Neuronal stem cell (in vitro differentiated cells): ENCODE results near the gene RTL10.

Source experiments
- DNase-seq: peaks from one replicate; pipeline ENCODE4 v3.0.0-alpha.2; 2013; ENCODE audit warnings: low spot score
- H2AFZ ChIP-seq: one replicate; pipeline ENCODE4 v1.6.1; 2013; ENCODE audit warnings: mild to moderate bottlenecking, low read length, inconsistent platforms
- H2AK5ac ChIP-seq: 2 replicates; pipeline ENCODE4 v1.6.1; 2013; ENCODE audit warnings: low read depth, mild to moderate bottlenecking, inconsistent platforms, low read length, moderate library complexity, mixed read lengths
- H2BK120ac ChIP-seq: 2 replicates; pipeline ENCODE4 v1.6.1; 2013; ENCODE audit warnings: low read depth, mild to moderate bottlenecking, inconsistent platforms, low read length, moderate library complexity, mixed read lengths
- H2BK12ac ChIP-seq: one replicate; pipeline ENCODE4 v1.6.1; 2013; ENCODE audit warnings: low read length, inconsistent platforms
- H2BK15ac ChIP-seq: 2 replicates; pipeline ENCODE4 v1.6.1; 2013; ENCODE audit warnings: mild to moderate bottlenecking, low read length, inconsistent platforms, mixed read lengths
- H2BK5ac ChIP-seq: one replicate; pipeline ENCODE4 v1.6.1; 2013; ENCODE audit warnings: inconsistent platforms, mild to moderate bottlenecking, low read length, moderate library complexity
- H3K14ac ChIP-seq: one replicate; pipeline ENCODE4 v1.6.1; 2013; ENCODE audit warnings: low read length, inconsistent platforms
- H3K18ac ChIP-seq: 2 replicates; pipeline ENCODE4 v1.6.1; 2013; ENCODE audit warnings: low read length, inconsistent platforms
- H3K23ac ChIP-seq: 2 replicates; pipeline ENCODE4 v1.6.1; 2013; ENCODE audit warnings: low read depth, mild to moderate bottlenecking, mixed read lengths, low read length, inconsistent platforms; ENCODE audit not compliant: poor library complexity
- H3K27ac ChIP-seq: replicated peaks from 3 replicates; pipeline ENCODE4 v1.5.1; 2013; ENCODE audit warnings: low read length, inconsistent platforms
- H3K27me3 ChIP-seq, 3 experiments: 2 replicates each; pipeline ENCODE4 v1.6.1; 2013; ENCODE audit warnings: low read length in 3 of 3, mild to moderate bottlenecking in 2 of 3, inconsistent platforms in 1 of 3, low read depth in 1 of 3, mixed read lengths in 1 of 3, moderate library complexity in 1 of 3; ENCODE audit not compliant: control insufficient read depth in 3 of 3, insufficient read depth in 3 of 3
- H3K36me3 ChIP-seq, 2 donors: replicated peaks in 1 of 2; 2 replicates each; pipeline ENCODE4 v1.6.1; 2013; ENCODE audit warnings: low read length in 2 of 2; ENCODE audit not compliant: control insufficient read depth in 2 of 2, insufficient read depth in 2 of 2
- H3K4ac ChIP-seq: 2 replicates; pipeline ENCODE4 v1.6.1; 2013; ENCODE audit warnings: inconsistent platforms, mild to moderate bottlenecking, low read length, moderate library complexity
- H3K4me1 ChIP-seq, 2 donors: 1 replicate in 1 of 2; 2 replicates in 1 of 2; pipeline ENCODE4 v1.6.1; 2013; ENCODE audit warnings: low read length in 2 of 2, low read depth in 1 of 2; ENCODE audit not compliant: control insufficient read depth in 2 of 2, insufficient read depth in 1 of 2
- H3K4me2 ChIP-seq: one replicate; pipeline ENCODE4 v1.6.1; 2013; ENCODE audit warnings: mild to moderate bottlenecking, low read length, inconsistent platforms; ENCODE audit not compliant: insufficient read depth, poor library complexity, severe bottlenecking
- H3K4me3 ChIP-seq, 2 donors: 2 replicates each; pipeline ENCODE4 v1.5.1; 2013; ENCODE audit warnings: low read length in 2 of 2, mild to moderate bottlenecking in 2 of 2, inconsistent platforms in 1 of 2, moderate library complexity in 1 of 2
- H3K79me1 ChIP-seq: one replicate; pipeline ENCODE4 v1.6.1; 2013; ENCODE audit warnings: low read depth, mild to moderate bottlenecking, inconsistent platforms, low read length, moderate library complexity
- H3K9ac ChIP-seq: one replicate; pipeline ENCODE4 v1.6.1; 2013; ENCODE audit warnings: mild to moderate bottlenecking, low read depth, low read length, inconsistent platforms; ENCODE audit not compliant: poor library complexity
- H3K9me3 ChIP-seq, 2 donors: replicated peaks in 1 of 2; 2 replicates each; pipeline versions ENCODE3 to v1.6.1; 2013; ENCODE audit warnings: low read length in 2 of 2, mild to moderate bottlenecking in 2 of 2, inconsistent platforms in 1 of 2, low read depth in 1 of 2, mixed read lengths in 1 of 2, moderate library complexity in 1 of 2; ENCODE audit not compliant: control insufficient read depth in 2 of 2, insufficient read depth in 1 of 2
- H4K8ac ChIP-seq: one replicate; pipeline ENCODE4 v1.6.1; 2013; ENCODE audit warnings: low read depth, mild to moderate bottlenecking, inconsistent platforms, low read length, moderate library complexity
- H4K91ac ChIP-seq: one replicate; pipeline ENCODE4 v1.6.1; 2013; ENCODE audit warnings: low read length, low read depth, mild to moderate bottlenecking, inconsistent platforms; ENCODE audit not compliant: poor library complexity
- WGBS, 2 donors: extraction: QIAGEN DNeasy Blood & Tissue Kit; methylation state at CpG; one replicate each; pipeline ENCODE4 v1.1.7; 2013; ENCODE audit warnings: missing lambda C conversion rate in 2 of 2, mixed read lengths in 1 of 2; ENCODE audit not compliant: insufficient read length in 2 of 2, insufficient replicate concordance in 1 of 2; ENCODE audit errors: extremely low coverage in 2 of 2; 5-methylcytosine and 5-hydroxymethylcytosine counted together

The RTL10 gene

DNA sequence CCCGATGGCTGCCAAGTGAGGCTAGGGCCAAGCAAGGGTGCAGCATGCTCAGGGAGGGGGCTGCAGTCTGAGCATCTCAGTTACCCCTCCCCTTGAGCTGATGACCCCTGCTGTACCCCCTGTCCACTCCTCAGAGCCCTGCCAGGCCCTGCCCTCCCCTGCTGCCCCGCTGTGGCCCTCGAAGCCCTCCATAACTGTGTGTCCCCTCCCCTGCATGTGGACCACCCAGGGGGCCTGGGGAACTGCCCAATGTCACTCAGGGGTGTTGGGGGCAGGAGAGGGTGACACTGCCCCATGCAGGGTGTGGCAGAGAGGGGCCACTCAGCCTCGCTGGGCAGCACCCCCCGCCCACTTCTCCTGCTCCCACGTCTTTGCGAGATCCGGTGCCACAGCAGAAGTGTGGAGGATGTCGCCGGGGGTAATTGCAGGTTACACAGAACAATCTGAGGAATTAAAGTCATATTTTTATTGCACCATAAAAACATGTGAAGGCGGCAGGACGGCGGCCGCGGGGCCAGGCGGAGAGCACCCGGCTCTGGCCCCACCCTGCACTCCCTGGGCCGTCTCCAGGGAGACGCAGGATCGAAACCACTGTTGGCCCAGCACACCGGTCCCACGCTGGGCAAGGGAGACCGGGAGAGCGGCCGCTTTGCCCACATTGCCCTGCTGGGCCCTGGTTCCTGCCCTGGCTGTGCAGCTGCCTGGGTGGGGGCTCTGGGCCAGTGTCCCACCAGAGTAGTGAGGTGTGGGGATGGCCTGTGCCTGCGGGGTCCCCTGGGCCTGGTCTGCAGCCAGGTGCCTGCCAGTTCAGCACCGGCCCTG, 18.7 kb upstream of the RTL10 start:
- no peaks in the 10 kb centered on the region for H3K27me3 ChIP-seq
- no peak overlapping the region for H3K27ac ChIP-seq
- no peak for DNase-seq
- peaks cover 10% of the 10 kb centered on the region for H3K79me1 ChIP-seq
- peak overlapping the region; percentile 41 for H2BK12ac ChIP-seq
- peaks cover 17 to 24% of the 10 kb centered on the region in 2 donors for H3K4me1 ChIP-seq
- H2BK5ac ChIP-seq = peak overlapping the region; percentile 35
- H2AFZ ChIP-seq = peak overlapping the region; percentile 88
- no peak overlapping the region for H3K4me2 ChIP-seq
- no peaks in the 10 kb centered on the region for H3K9me3 ChIP-seq
- H3K4ac ChIP-seq = no peak overlapping the region
- no CpG with 5 or more reads among the region's 27 CpGs for WGBS, 2 donors
- H2BK15ac ChIP-seq = peak overlapping the region; percentile 89
- H3K9ac ChIP-seq = no peak overlapping the region
- H4K8ac ChIP-seq = peak overlapping the region; percentile 4
- H3K18ac ChIP-seq = peak overlapping the region; percentile 86
- peaks cover 0 to 3% of the 10 kb centered on the region in 2 donors for H3K36me3 ChIP-seq
- H2BK120ac ChIP-seq = no peak overlapping the region
- H4K91ac ChIP-seq = no peak overlapping the region
- peak overlapping the region; percentile 94 for H3K23ac ChIP-seq
- H3K4me3 ChIP-seq = no peak overlapping the region
- H2AK5ac ChIP-seq = peak overlapping the region; percentile 24
- H3K14ac ChIP-seq = peak overlapping the region; percentile 82

DNA sequence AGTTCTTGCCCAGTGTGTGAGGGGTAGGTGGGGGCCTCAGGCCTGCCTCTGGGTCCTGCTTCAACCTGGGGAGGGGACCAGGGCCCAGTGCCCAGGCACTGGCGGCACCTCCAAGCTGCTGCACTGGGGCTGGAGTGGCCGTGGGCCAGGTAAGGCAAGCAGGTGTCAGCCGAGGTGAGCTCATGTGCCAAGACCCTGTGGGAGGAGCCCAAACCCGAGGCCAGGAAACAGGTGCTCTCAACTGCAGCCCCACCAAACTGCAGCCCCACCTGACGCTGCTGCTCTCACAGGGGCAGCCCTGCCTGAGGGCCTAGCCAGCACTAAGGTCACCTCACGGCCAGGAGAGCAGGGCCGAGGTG, 18.1 kb upstream of the RTL10 start:
- Histone ChIP-seq H4K91ac (no peak overlapping the region), H2BK5ac (peak overlapping the region; percentile 35), H4K8ac (peak overlapping the region; percentile 86), H2BK12ac (no peak overlapping the region), H3K79me1 (peaks cover 5% of the 10 kb centered on the region), H3K23ac (peak overlapping the region; percentile 83), H2AFZ (no peak overlapping the region), H2BK15ac (peak overlapping the region; percentile 89), H2AK5ac (peak overlapping the region; percentile 24), H3K4ac (no peak overlapping the region), H3K4me1 (peaks cover 17 to 18% of the 10 kb centered on the region in 2 donors), H3K27ac (no peak overlapping the region), H3K18ac (peak overlapping the region; percentile 70), H3K14ac (peak overlapping the region; percentile 82), H3K4me2 (no peak overlapping the region), H3K36me3 (peaks cover 0 to 3% of the 10 kb centered on the region in 2 donors), H3K9me3 (no peaks in the 10 kb centered on the region), H3K9ac (no peak overlapping the region), H2BK120ac (no peak overlapping the region), H3K27me3 (no peaks in the 10 kb centered on the region), H3K4me3 (no peak overlapping the region)
- no CpG with 5 or more reads among the region's 7 CpGs for WGBS, 2 donors
- no peak for DNase-seq

DNA sequence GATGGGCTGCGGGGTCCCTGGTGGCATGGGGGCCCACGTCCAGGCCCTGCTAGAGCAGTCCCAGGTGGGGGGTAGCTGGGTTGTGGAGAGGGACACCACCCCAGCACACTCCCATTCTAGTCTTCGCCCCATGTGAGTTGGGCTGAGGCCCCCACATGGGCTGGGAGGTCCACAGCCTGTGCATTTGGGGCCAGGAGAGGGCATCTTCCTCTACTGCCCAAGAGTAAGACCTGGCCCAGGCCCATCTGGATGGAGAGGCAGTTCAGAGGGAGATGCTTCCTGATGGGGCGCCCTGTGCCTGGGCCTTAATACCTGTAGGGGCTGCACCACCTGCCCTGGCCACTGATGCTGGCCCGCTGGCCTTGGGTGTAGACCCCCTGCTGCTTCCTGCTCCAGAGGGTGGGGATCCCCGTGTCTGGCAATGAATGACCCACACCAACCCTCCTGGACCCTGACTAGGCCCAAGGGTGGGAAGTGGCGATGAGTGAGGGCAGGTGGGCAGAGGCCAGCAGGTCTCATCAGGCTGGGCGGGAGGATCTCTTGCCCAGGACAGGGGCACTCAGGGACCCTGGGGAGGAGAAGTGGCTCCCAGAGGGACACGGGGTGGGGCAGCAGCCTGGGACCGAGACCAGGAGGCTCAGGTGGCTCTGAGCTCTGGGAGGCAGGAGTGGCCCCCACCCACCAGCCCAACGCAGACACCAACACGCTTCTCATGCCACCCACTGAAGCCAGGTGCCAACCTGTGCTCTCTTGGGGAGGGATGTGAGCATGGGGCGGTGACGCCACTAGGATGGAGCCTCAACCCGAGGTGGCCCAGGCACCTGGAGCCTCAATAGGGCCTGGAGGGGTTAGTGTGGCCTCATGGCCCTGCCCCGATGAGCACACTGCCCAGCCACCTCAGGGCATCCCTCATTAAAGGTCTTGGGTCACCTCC, 17.4 kb upstream of the RTL10 start:
- Histone ChIP-seq H2BK5ac (peak overlapping the region; percentile 35), H3K79me1 (peaks cover 1% of the 10 kb centered on the region), H3K4ac (no peak overlapping the region), H3K4me3 (no peak overlapping the region), H3K4me2 (no peak overlapping the region), H3K4me1 (peaks cover 15 to 17% of the 10 kb centered on the region in 2 donors), H3K14ac (peak overlapping the region; percentile 97), H3K23ac (peak overlapping the region; percentile 89), H3K27ac (no peak overlapping the region), H3K18ac (peak overlapping the region; percentile 66), H4K8ac (peak overlapping the region; percentile 86), H3K9me3 (no peaks in the 10 kb centered on the region), H3K27me3 (no peaks in the 10 kb centered on the region), H2AK5ac (peak overlapping the region; percentile 97), H2BK120ac (no peak overlapping the region), H3K36me3 (no peaks in the 10 kb centered on the region), H4K91ac (no peak overlapping the region), H2AFZ (no peak overlapping the region), H2BK12ac (peak overlapping the region; percentile 93), H2BK15ac (peak overlapping the region; percentile 67), H3K9ac (peak overlapping the region; percentile 34)
- DNase-seq = no peak
- WGBS, 2 donors = no CpG with 5 or more reads among the region's 16 CpGs
